T-helper 2 cell treated with Interferon-gamma antibody and Interleukin-4, amounts not matched to agents 100 ng/mL and 5 ng/mL, for 36 hours (primary cell): Measurements from ENCODE around the gene PNMA8A. TPM values are rescaled to one million over a fixed set of nuclear protein-coding genes. Genes with fewer than 3 reads are reported as not detected.
"Not testable (repeated sequence)": the region's sequence is repeated elsewhere in the genome, so short reads cannot be mapped to it uniquely, and the experiment has no call there.

Source experiments
- intact Hi-C: fragments of 100-400 bp; cut with micrococcal nuclease; formaldehyde crosslinking; loops from one replicate; pipeline ENCODE4 v1.15.1; 2023
- total RNA-seq: library from RNA; stranded (reverse); gene quantifications from 2 replicates; pipeline ENCODE4 v1.2.3, GENCODE V29; 2022

Gene PNMA8A
- total RNA-seq, 1 donor from 2014 or later: not detected

- intact Hi-C loops: no loop called here
These were observed 987 bp downstream of the PNMA8A start for GRCh38 chr19:46470376-46470775.

- intact Hi-C loops: no loop called here
These were observed 1.7 kb downstream of the PNMA8A start for GRCh38 chr19:46469541-46470185.

GRCh38 chr19:46466536-46467196, 4.7 kb downstream of the PNMA8A start:
- intact Hi-C loops: no loop called here

- intact Hi-C loops: no loop called here
These were observed 7.8 kb downstream of the PNMA8A start for GRCh38 chr19:46463516-46463915.

- intact Hi-C loops: no loop called here
These were observed 9.8 kb downstream of the PNMA8A start for GRCh38 chr19:46461537-46461936.

GRCh38 chr19:46460981-46461380, 10.4 kb downstream of the PNMA8A start:
- intact Hi-C loops: no loop called here

- intact Hi-C loops: no loop called here
These were observed 11.3 kb downstream of the PNMA8A start for GRCh38 chr19:46460055-46460454.

- intact Hi-C loops: no loop called here
These were observed 14.4 kb downstream of the PNMA8A start for GRCh38 chr19:46456930-46457329.

- intact Hi-C loops: no loop called here
These were observed 17.1 kb downstream of the PNMA8A start for GRCh38 chr19:46454244-46454643.

- intact Hi-C loops: no loop called here
These were observed 17.7 kb downstream of the PNMA8A start for GRCh38 chr19:46453661-46454060.

GRCh38 chr19:46452186-46452585, 19.2 kb downstream of the PNMA8A start:
- intact Hi-C loops: no loop called here

GRCh38 chr19:46451352-46451751, 20.0 kb downstream of the PNMA8A start:
- intact Hi-C loops: no loop called here

GRCh38 chr19:46450737-46451136, 20.6 kb downstream of the PNMA8A start:
- intact Hi-C loops: no loop called here

- intact Hi-C loops: no loop called here
These were observed 22.1 kb downstream of the PNMA8A start for GRCh38 chr19:46449228-46449627.

- intact Hi-C loops: no loop called here
These were observed 22.8 kb downstream of the PNMA8A start for GRCh38 chr19:46448601-46449000.

GRCh38 chr19:46447824-46448223, 23.5 kb downstream of the PNMA8A start:
- intact Hi-C loops: no loop called here

- intact Hi-C loops: no loop called here
These were observed 24.4 kb downstream of the PNMA8A start for GRCh38 chr19:46447006-46447405.

GRCh38 chr19:46446021-46446420, 25.3 kb downstream of the PNMA8A start:
- intact Hi-C loops: no loop called here

- intact Hi-C loops: no loop called here
These were observed 28.4 kb downstream of the PNMA8A start for GRCh38 chr19:46442808-46443450.

GRCh38 chr19:46441866-46442265, 29.5 kb downstream of the PNMA8A start:
- intact Hi-C loops: no loop called here

GRCh38 chr19:46435689-46436088, 35.7 kb downstream of the PNMA8A start:
- intact Hi-C loops: not testable (repeated sequence)

GRCh38 chr19:46435009-46435408, 36.4 kb downstream of the PNMA8A start:
- intact Hi-C loops: no loop called here

GRCh38 chr19:46433470-46433869, 37.9 kb downstream of the PNMA8A start:
- intact Hi-C loops: not testable (repeated sequence)
